GM18499 (cell line): ENCODE results near the gene EIF4E2.

Source experiments
- ATAC-seq: cut with Tn5 transposase; IDR thresholded peaks from one replicate; pipeline ENCODE4 v1.9.1; 2021; ENCODE audit warnings: moderate number of reproducible peaks; ENCODE audit not compliant: insufficient read depth, unreplicated experiment

EIF4E2 gene

DNA sequence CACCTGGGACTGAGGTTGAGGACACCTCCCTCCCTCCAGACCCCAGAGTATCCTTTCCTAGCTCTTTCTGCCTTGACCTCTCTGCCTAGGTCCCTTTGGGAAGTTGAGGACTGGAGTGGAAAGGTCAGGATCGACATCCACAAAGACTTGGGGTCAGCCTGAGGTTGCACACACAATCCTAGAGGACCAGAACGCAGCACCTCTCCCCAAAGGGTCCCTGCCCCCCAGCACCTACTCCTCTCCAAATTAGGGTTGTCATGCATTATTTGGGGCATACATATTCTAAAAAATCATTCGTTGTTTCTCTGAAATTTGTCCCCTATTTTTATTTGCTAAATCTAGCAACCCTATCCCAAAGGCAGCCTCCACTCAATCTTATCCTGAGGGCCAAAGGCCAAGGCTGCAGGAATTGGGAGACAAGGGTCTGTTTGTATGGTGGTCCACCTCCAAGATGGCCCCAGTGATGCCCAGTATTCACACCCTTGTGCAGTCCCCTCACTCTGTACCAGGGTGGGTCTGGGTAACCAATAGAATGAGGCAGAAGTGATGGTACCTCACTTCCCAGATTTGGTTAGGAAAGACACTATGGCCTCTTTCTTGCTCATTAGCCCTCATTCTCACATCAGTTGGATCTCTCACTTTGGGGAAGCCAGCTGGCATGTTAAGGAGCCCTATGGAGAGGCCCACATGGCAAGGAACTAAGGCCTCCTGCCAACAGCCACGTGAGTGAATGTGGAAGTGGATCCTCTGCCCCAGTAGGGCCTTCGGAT lies 14.5 kb upstream of the EIF4E2 start:
- no peak for ATAC-seq

DNA sequence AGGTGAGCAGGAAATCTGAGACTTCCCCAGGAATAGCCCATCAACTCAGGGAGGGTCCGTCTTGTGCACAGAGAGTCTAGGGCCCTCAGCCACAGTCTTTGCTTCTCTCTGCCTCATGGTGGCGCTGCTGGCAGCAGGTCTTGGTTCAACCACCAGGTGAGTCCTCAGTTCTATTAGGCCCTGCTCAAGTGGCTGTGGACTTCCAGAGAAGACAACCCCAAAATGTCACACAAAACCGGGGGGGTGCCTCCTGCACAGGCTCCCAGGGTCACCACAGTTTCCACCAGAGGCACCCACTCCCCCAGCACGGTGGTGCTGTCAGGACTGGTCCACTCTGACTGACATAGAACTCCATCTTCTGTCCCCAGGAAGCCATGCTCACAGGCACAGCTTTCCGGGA lies 13.4 kb upstream of the EIF4E2 start:
- ATAC-seq = no peak

DNA sequence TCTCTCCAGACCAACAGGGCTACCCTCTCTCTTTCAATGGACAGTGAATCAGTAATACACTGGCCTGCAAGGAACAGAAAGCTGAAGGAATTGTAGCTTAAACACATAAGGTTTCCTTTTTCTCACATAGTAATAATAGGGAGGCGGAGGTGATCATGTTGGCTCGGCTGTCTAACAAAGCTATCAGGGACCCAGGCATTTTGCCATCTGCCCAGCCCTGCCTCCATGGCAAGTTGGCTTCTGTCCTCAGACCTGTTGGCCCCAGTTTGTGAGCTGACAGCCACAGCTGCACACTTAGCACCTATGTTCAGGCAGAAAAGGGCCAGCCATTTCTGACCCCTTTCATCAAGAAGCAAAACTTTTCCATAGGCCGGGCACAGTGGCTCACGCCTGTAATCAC lies 13.0 kb upstream of the EIF4E2 start:
- ATAC-seq = no peak

DNA sequence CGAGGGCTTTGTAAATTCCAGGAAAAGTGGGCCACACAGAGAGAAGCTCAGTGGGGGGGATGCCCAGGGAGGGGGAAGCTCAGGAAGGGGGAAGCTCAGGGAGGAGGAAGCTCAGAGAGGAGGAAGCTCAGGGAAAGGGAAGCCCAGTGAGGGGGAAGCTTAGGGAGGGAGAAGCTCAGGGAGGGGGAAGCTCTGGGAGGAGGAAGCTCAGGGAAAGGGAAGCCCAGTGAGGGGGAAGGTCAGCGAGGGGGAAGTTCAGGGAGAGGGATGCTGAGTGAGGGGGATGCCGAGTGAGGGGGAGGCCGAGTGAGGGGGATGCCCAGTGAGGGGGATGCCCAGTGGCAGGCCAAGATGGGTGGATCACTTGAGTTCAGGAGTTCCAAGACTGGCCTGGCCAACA lies 11.8 kb upstream of the EIF4E2 start:
- no peak for ATAC-seq

DNA sequence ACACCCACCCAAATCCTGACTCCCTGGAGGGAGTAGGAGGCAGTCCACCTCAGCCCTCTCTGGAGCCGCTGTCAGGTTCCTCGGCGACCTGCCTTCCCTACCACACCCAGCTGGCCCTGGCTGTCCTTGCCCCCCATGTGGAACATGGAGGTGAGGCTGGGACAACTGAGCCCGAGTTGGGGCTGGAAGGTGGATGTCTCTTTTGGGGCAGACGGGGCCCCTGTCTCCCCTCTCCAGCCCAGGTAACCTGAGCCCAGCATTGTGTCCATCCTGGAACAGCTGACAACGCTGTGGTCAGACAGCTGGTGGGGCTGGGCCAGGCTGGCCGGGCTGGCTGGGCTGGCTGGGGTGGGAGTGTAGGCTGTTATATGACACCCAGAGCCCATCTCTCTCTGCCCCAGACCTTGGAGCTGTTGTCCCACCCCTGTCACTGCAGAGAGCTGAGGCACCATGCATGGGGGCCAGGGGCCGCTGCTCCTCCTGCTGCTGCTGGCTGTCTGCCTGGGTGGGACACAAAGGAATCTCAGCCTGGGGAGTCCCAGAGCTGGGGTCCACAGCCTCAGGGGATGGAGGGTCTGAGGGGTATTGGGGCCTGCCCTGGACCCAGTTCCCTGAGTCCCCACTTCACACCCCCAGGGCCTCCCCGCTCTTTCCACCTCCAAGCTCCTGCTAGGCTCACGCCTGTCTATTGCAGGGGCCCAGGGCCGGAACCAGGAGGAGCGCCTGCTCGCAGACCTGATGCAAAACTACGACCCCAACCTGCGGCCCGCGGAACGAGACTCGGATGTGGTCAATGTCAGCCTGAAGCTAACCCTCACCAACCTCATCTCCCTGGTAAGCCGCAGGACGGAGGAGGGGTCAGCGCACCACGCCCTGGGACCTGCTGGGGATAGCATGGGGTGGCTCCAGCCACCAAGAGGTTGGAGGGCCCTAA lies 10.9 kb upstream of the EIF4E2 start, which contains the start of gene CHRNG:
TSS of gene CHRNG (plus strand) at position 395 of the 934 bp plus-strand sequence. CDS start at position 451, 56 bp downstream.
- ATAC-seq = no peak

DNA sequence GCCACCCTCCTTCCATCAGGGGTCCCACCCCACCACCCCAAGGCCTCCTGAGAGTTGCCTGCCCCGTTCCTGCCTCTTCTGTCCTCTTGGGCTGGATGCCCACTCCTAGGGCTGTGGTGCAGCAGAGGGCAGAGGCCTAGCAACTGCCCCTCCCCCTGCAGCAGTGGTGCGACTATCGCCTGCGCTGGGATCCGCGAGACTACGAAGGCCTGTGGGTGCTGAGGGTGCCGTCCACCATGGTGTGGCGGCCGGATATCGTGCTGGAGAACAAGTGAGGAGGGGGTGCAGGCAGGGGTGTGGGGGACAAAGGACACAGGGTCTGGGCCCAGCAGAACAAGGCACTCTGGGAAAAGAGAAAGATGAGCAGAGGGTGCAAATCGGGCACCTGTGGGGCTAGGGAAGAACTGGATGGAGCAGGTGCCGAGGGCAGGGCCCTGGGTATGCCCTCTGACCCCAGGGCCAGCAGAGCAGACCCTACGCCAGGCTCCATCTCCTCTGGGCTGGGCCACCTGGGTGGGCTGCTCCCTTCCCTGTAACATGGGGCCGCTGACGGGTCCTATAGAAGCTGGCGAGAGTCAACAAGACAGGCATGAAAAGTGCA lies 9.9 kb upstream of the EIF4E2 start:
- ATAC-seq = no peak

DNA sequence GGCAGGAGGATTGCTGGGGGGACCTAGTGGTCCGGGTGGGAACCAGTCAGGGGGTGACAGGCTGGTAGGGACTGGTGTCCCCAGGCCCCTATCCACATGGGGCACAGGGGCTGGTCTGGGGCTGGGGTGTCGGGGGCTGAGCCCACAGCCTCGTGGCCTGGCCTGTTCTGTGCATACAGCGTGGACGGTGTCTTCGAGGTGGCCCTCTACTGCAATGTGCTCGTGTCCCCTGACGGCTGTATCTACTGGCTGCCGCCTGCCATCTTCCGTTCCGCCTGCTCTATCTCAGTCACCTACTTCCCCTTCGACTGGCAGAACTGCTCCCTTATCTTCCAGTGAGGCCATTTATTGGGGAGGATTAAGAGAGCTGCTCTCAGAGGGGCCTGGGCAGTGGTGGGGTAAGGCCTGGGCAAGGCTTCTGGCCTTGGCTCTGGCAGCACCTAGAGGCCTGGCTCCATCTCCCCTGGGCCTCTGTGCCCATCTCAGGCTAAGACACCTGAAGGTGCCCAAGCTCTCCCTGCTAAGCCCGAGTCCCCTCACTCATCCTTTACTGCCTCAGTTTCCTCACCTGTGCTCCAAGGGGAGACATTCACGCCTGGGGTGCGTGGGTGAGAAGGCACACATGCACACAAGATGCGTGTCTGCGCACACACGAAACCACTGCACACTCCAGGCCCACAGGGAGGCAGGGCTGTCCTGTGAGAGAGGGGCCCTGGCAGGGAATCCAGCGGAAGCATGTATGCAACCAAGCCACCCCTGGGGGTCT lies 9.1 kb upstream of the EIF4E2 start:
- no peak for ATAC-seq

DNA sequence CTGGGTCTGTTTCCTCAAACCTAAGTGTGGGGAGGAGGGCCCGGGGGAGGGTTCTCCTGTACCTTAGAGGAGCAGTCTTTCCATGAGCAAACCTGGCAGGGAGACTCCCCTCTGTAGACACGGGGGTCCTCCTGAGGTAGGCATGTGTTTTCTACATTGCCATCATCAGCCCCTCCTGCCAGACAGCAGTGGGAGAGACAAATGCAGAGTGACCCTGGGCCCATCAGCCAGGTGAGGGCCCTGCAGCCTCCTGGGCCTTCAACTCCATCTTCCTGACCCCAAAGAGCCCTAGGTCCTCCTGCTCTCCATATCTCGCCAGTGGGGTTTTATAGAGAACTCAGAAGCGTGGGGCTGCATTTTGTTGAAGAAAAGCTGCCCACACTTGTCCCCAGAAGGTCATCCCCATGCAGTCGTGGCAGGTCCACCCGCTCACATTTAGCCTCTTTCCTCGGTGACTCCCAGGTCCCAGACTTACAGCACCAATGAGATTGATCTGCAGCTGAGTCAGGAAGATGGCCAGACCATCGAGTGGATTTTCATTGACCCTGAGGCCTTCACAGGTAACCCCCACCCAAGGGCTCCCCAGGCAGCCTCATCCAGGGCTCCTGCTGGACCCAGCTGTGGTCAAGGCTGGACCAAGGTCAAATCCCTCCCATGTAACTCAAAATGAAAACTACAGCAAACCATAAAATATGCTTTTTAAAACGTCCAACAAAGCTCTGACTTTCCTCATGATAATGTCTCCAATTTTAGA lies 8.4 kb upstream of the EIF4E2 start:
- no peak for ATAC-seq

DNA sequence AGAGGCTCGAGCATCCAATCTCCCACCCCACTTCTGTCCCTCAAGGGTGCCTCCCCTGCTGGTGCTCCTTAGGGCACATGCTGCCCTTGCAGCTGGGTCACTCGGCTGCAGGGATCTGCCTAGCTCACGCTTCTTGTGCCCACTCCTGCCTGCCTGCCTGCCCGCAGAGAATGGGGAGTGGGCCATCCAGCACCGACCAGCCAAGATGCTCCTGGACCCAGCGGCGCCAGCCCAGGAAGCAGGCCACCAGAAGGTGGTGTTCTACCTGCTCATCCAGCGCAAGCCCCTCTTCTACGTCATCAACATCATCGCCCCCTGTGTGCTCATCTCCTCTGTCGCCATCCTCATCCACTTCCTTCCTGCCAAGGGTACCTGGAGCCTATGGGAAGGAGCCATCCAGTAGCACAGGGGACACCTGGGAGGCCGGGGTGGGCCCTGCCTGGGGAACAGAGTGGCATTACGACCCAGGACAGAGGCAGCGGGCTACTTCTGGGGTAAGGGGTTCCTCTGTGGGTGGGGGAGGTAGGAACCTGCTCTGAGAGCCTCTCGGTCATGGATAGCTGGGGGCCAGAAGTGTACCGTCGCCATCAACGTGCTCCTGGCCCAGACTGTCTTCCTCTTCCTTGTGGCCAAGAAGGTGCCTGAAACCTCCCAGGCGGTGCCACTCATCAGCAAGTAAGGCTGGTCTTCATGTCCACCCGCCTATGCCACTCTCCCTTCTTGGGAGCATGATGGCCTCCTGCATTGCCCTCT lies 7.6 kb upstream of the EIF4E2 start:
- ATAC-seq = no peak

DNA sequence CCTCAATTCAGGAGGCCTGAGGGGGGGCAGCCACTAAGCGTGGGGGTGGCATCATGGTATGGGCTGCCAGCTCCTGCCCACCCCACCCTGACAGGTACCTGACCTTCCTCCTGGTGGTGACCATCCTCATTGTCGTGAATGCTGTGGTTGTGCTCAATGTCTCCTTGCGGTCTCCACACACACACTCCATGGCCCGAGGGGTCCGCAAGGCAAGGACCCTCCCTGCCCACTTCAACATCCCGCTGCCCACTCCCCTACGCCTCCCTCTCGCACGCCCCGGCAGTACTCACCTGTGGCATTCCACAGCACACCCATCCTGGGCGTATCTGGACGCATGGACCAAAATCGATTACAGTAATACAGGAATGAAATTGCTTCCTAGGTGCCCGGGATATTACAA lies 7.0 kb upstream of the EIF4E2 start:
- ATAC-seq = no peak

DNA sequence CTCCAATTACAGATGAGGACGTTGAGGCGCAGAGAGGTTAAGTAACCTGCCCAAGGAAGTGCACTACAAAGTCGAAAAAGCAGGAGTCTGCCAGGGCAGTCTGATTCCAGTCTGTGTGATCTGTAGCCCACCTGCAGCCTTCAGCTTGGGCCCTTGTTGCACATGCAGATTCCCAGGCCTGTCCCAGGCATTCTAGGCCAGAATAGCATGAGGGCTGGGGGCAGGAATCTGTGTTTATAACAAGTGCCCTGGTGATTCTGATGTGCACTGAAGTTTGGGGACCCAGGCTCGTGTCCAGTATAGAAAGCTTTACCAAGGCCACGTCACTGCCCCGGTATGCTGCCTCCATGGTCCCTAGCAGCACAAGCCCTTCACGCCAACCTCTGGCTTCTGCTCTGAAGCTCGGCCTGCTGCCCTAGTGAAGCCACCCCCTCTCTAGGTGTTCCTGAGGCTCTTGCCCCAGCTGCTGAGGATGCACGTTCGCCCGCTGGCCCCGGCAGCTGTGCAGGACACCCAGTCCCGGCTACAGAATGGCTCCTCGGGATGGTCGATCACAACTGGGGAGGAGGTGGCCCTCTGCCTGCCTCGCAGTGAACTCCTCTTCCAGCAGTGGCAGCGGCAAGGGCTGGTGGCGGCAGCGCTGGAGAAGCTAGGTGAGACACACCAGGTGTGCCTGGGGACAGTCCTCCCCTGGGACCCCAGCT lies 6.4 kb upstream of the EIF4E2 start:
- ATAC-seq = no peak

DNA sequence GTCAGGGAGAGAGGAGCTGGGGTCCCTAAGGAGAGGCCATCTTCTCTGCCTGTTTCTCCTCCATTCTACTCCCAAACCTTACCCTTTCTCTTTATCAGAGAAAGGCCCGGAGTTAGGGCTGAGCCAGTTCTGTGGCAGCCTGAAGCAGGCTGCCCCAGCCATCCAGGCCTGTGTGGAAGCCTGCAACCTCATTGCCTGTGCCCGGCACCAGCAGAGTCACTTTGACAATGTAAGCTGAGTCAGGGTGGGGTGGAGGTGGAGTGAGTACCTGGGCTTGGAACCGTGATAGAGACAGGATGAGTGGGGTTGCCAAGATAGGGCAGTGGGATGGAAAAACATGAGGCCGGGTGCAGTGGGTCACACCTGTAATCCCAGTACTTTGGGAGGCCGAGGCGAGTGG lies 5.8 kb upstream of the EIF4E2 start:
- ATAC-seq = no peak

DNA sequence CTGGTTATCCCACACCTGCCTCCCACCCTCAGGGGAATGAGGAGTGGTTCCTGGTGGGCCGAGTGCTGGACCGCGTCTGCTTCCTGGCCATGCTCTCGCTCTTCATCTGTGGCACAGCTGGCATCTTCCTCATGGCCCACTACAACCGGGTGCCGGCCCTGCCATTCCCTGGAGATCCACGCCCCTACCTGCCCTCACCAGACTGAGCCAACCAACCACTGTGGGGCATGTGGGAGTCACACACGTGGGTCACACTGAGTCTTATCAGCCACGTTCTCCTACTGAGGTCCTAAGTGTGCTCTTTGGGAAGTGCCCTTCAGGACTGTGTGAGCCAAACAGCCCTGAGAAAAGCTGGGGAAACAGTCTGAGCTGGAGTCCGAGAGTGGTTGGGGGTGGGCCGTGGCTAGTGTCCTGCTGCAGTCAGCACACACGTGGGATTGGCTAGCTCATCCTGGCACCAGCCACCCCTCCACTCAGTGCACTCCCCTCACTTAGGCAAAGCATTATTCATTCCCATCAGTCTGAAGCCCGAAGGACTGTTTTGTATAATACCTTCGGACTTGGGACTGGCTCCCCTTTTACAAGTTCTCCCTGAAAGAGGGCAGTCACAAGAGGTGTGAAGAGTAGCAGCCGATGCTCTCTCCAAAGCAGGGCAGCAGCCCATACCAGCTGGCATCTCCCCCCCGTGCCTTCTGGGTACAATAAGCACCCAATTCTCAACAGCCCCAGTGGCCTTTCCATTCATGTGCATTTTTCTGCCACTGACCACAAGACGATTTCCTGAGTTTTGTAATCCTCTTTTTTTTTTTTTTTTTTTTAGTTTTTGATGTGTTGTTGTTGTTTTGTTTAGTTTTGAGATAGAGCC lies 4.7 kb upstream of the EIF4E2 start:
- no peak for ATAC-seq

DNA sequence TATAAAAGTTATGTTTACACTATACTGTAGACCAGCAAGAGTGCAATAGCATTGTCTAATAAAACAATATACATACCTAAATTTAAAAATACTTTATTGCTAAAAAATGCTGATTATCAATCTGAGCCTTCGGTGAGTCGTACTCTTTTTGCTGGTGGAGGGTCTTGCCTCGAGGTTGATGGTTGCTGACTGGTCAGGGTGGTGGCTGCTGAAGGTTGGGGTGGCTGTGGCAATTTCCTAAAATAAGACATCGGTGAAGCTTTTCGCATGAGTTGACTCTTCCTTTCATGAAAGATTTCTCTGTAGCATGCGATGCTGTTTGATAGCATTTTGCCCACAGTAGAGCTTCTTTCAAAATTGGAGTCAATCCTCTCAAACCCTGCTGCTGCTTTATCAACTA lies 2.5 kb upstream of the EIF4E2 start:
- no peak for ATAC-seq

DNA sequence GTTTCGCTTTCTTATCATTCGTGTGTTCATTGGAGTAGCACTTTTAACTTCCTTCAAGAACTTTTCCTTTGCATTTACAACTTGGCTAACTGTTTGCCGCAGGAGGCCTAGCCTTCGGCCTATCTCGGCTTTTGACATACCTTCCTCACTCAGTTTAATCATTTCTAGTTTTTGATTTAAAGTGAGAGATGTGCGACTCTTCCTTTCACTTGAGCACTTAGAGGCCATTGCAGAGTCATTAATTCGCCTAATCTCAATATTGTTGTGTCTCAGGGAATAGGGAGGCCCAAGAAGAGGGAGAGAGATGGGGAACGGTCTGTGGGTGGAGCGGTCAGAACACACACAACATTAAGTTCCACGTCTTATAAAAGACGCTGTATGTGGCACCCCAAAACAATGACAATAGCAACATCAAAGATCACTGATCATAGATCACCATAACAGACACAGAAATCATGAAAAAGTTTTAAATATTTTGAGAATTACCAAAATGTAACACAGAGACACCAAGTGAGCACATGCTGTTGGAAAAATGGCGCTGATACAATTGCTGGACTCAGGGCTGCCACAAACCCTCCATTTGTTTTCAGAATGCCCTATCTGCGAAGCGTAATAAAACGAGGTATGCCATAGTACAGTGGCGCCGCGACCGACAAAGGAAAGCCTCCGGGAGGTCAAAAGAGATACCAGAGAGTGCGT lies 685 bp upstream of the EIF4E2 start:
- ATAC-seq = no peak

DNA sequence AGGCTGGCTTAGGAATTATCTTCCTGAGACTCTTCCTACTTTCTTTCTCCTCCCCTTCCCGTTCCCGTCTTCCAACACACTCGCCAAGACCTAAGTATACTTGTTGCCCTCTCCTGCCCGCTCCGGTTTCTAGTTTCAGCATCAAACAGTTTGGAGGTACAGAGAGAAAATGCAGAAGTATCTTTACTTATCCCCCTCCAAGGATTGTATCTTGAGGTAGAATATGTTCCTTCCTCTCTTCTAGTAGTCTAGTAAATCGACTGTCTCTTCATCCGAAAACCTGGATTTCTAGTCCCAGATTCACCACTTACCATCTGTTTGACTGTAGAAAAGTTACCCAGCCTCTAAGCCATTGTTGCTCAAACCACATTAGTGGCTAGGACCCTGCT lies 755 bp downstream of the EIF4E2 start:
- ATAC-seq = no peak

DNA sequence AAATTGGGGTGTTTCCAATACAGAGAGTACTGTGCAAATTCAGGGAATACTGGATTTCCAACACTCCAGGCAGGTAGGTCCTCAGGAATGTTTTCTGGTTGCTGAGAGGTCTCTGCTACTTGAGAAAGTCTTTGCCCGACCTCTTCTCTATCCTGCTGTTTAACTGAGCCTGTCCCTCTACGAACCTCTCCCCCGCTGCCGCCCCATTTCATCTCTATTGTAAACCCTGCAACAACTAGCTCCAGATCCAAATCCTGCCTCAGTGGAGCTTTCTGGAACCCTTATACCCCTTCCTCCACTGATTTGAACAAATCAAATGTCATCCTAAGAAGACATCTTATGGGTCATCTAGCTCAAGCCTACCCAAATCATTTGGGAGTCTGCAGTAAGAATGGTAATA lies 1.3 kb downstream of the EIF4E2 start:
- no peak for ATAC-seq
